Measurements from ENCODE around the gene DYNLT3.

- TF ChIP-seq CTCF (optimal IDR thresholded peaks at IDR 0.05 in 1 of 3, IDR thresholded peaks at IDR 0.05 in 1 of 3, conservative IDR thresholded peaks at IDR 0.05 in 1 of 3; ENCODE audit: extremely low read depth in 1 of 3, insufficient read depth in 2 of 3, low read length in 3 of 3) = no peak
- TF ChIP-seq EZH2 (IDR thresholded peaks at IDR 0.05; ENCODE audit: low read length) = no peak
Observed at GRCh38 chrX:37820646-37821045, 26.7 kb downstream of the DYNLT3 start.

Data from keratinocyte (primary cell).